KBM-7 (cell line): ENCODE data around the gene CA5A.
"Not testable (repeated sequence)": the region's sequence is repeated elsewhere in the genome, so short reads cannot be mapped to it uniquely, and the experiment has no call there.

Experiments
- DNase-seq: peaks from one replicate; pipeline ENCODE4 v3.0.0-alpha.2; 2015
- in situ Hi-C: fragments of 300-500 bp; cut with MboI; formaldehyde crosslinking; loops from 2 replicates; pipeline ENCODE4 v1.14.3; 2020; ENCODE audit warnings: low sequenced_read_pairs, low pct_unique_long_range_greater_than_20kb, mixed read lengths

Gene CA5A

DNA sequence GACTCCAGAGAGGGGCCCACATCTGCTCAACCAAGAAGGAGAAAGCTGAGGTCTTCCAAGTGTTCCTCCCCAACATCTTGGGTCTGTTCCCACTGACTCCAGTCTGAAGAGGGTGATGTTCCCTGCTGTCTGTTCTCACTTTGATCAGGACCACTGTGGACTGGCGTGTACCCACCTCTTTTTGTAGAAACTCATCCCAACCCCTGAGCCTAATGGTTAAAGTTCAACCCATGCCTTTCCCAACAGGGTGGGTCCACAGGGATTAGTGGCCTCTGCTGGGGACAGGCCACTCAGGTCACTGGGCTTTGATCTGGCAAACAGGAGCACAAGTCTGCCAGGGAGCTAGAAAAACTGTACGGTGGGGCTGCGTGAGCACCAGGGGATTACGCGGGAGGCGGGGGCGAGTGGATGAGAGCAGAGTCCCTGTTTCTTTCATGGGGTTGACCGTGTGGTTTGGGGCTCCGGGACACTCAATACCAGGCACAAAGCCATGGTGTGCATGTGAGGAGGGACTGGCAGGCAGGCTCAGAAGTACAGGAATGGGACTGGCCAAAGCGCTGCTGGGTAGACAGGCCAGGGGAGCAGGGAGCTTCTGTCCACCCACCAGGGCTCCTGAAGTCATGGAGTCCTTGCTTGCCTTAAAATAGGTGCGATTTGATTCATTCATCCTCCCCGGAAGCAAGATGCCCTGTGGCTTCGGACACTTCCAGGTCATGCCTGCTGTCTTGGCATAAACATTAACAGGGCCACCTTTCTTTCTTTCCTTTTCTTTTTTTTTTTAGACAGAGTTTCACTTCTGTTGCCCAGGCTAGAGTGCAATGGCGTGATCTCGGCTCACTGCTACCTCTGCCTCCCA lies at the start of gene CA5A:
Gene CA5A, minus strand, starts transcription at position 155 of the 856 bp plus-strand sequence. Its CDS starts 79 bp downstream, at position 76.
- in situ Hi-C loops, result no loop called here
- no peak for DNase-seq

DNA sequence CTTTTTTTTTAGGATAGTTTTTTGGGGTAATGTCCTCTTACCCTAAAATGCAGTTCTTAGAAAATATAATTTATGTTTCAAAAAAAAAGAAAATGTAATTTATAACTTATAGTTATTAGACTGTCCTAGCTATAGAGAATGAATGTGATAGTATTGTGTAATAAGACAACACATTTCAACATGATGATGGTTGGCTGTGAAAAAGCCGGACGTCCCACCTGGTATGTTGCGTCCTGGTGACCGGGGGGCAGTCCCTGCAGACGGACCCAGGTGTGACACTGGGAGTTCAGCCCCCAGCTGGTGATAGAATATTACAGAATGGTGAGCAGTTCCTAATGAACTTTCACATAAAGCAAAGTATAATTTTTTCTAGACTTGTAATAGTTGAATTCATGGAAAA lies 49.2 kb upstream of the CA5A start:
- DNase-seq, in situ Hi-C loops: not testable (repeated sequence)

GRCh38 chr16:87984632-87985267 lies 48.4 kb upstream of the CA5A start:
- no peak for DNase-seq
- in situ Hi-C loops, result no loop called here

DNA sequence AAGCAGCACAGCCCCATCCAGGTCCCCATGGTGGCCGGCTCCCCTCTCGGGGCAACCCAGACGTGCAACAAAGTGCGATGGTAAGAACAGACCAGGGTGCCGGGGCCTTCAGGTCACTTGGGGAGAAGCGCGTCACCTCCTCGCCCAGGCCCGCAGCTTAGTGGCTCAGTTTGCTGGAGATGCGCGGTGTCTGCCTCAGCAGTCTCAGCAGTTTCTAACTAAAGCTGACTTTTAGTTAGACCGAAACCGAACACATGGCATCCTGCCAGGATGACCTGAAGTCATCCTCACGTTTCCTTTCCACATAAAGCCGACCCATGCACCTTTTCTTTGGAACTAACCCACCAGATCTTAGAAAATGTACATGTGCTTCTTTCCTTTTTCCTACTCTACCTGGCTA lies 47.9 kb upstream of the CA5A start:
- DNase-seq, in situ Hi-C loops: not testable (repeated sequence)

- DNase-seq, result not testable (repeated sequence)
These were observed 47.4 kb upstream of the CA5A start for GRCh38 chr16:87983737-87984097.

GRCh38 chr16:87983072-87983736 lies 46.9 kb upstream of the CA5A start:
- DNase-seq, in situ Hi-C loops: not testable (repeated sequence)

More at GRCh38 chr16:87983737-87984097, 47.4 kb upstream of the CA5A start:
- in situ Hi-C loops, result not testable (repeated sequence)

DNA sequence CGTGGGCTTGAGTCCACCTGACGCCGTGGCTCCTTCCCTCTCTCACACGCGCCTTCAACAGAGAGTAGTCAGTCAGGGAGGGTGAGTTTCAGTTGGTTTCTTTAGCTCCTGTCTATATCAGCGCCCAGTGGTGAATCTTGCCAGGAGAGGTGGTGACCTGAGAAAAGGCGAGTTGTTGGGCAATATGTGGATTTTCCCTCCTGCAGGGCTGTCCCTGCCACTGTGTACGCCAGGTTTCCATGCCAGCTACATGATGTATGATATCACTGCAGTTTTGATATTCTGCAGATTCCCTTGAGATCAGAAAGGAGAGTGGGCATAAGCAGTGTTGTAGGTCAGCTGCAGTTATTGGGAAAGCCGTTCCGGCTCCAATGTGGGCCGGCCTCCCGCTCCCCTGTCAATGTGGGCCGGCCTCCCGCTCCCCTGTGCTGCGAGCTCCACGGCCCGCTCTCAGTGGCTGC lies 46.3 kb upstream of the CA5A start:
- in situ Hi-C loops, result no loop called here
- DNase-seq, result no peak

GRCh38 chr16:87981376-87981775 lies 45.0 kb upstream of the CA5A start:
- DNase-seq, in situ Hi-C loops: not testable (repeated sequence)

- in situ Hi-C loops, DNase-seq: not testable (repeated sequence)
These were observed 43.7 kb upstream of the CA5A start for GRCh38 chr16:87979911-87980630.

GRCh38 chr16:87979352-87979751 lies 43.0 kb upstream of the CA5A start:
- in situ Hi-C loops, result no loop called here
- DNase-seq, result no peak

GRCh38 chr16:87978127-87978526 lies 41.8 kb upstream of the CA5A start:
- in situ Hi-C loops, result no loop called here
- no peak for DNase-seq

GRCh38 chr16:87976665-87977064 lies 40.3 kb upstream of the CA5A start:
- DNase-seq, result no peak

GRCh38 chr16:87974178-87974577 lies 37.8 kb upstream of the CA5A start:
- DNase-seq, result no peak
- in situ Hi-C loops, result no loop called here

More at GRCh38 chr16:87976665-87977064, 40.3 kb upstream of the CA5A start:
- in situ Hi-C loops, result no loop called here

GRCh38 chr16:87973717-87974116 lies 37.4 kb upstream of the CA5A start:
- in situ Hi-C loops, result no loop called here
- no peak for DNase-seq

- in situ Hi-C loops, result no loop called here
- DNase-seq, result no peak
These were observed 35.6 kb upstream of the CA5A start for GRCh38 chr16:87971933-87972332.

GRCh38 chr16:87970186-87970585 lies 33.9 kb upstream of the CA5A start:
- no peak for DNase-seq
- in situ Hi-C loops, result no loop called here

DNA sequence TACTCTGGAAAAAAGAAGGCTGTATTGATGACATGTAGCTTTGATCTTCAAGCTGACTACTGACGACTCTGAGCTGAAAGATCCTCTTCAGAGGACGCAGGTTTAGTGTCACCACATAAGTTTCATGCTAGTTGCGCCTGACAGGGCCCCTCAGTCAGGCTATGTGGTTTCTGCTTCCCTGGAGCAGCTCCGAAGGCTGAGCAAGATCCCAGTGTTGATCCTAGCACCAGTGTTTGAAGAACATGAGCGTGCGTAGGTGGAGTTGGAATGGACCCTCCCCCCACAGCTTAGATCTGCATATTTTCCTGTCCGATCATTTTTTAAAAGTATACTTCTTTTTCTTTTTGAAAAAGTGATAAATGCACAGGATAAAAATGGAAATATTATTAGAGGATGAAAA lies 32.2 kb upstream of the CA5A start:
- in situ Hi-C loops, result no loop called here
- no peak for DNase-seq

GRCh38 chr16:87966685-87967185 lies 30.4 kb upstream of the CA5A start:
- DNase-seq, result peak; percentile 59
- in situ Hi-C loops, result no loop called here

GRCh38 chr16:87966064-87966645 lies 29.8 kb upstream of the CA5A start:
- DNase-seq, result no peak
- in situ Hi-C loops, result no loop called here
